Measurements from ENCODE around the gene EWSR1. TPM values are rescaled to one million over a fixed set of nuclear protein-coding genes. Genes with fewer than 3 reads are reported as not detected.

Gene EWSR1
- total RNA-seq, 1 experiment from 2014 or later: 462 TPM

DNA sequence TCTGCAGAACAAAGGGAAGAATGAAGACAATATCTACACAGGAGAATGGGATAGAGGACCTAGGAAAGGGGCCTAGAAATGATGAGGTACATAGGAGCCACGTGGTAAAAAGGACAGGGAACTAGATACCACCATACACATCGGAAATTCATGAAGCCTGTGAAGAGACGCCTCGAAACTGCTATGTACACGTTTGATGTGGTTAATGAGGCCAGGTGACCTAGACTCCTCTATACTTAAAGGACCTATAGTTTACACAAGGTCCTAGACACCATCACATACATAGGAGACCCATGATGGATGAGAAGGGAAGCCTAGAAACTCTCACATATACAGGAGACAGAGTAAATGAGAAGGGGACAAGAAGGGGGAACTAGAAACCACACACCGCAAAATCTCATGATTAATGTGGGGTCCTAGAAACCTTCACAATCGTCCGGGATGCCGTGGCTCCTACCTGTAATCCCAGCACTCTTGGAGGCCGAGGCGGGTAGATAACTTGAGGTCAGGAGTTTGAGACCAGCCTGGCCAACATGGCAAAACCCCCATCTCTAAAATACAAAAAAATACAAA, 24.1 kb upstream of the EWSR1 start:
- H3K18ac ChIP-seq (ENCODE audit: insufficient read length, low read depth, low read length): no peak overlapping the region
- no peak overlapping the region for H2BK120ac ChIP-seq (ENCODE audit: low read depth, low read length, poor library complexity, severe bottlenecking)
- H3K79me1 ChIP-seq (ENCODE audit: insufficient read depth, low read depth, low read length, poor library complexity, severe bottlenecking): no peaks in the 10 kb centered on the region
- no peak overlapping the region for H2BK15ac ChIP-seq (ENCODE audit: low read depth, low read length)
- H3K27ac ChIP-seq (ENCODE audit: insufficient read length, low read depth, low read length): no peak overlapping the region
- H3K79me2 ChIP-seq (ENCODE audit: insufficient read depth, low read length): no peaks in the 10 kb centered on the region
- H4K5ac ChIP-seq (ENCODE audit: insufficient read length, low read depth, low read length): no peak overlapping the region
- H3K4me3 Mint-ChIP-seq: no peak overlapping the region
- no peaks in the 10 kb centered on the region for H3K27me3 ChIP-seq (ENCODE audit: insufficient read depth, low read length)
- no peak overlapping the region for H2BK5ac ChIP-seq (ENCODE audit: insufficient read length, low read length)
- no CpG with 5 or more reads among the region's 11 CpGs for WGBS (ENCODE audit: extremely low coverage, insufficient read length, low lambda C conversion rate)
- no peak overlapping the region for H3K4me2 ChIP-seq (ENCODE audit: insufficient read depth, insufficient read length, low read length)
- no peaks in the 10 kb centered on the region for H3K4me1 ChIP-seq (ENCODE audit: insufficient read depth, low read length)
- H3K4ac ChIP-seq (ENCODE audit: low read depth, low read length): no peak overlapping the region
- H4K8ac ChIP-seq (replicated peaks; ENCODE audit: insufficient read length, low read depth, low read length): no peak overlapping the region
- no peak overlapping the region for H2AFZ ChIP-seq (ENCODE audit: low read length)
- H3K9me3 ChIP-seq (ENCODE audit: control insufficient read depth, low read depth, low read length): no peaks in the 10 kb centered on the region
- no peak overlapping the region for H3K9ac ChIP-seq (ENCODE audit: extremely low read depth, insufficient read length, low read length)
- H3K4me1 Mint-ChIP-seq: peaks cover 4 to 10% of the 10 kb centered on the region in 2 experiments
- peaks cover 18% of the 10 kb centered on the region for H3K27me3 Mint-ChIP-seq (ENCODE audit: low read depth)
- no peak overlapping the region for H3T11ph ChIP-seq (ENCODE audit: low read length)
- H3K56ac ChIP-seq (ENCODE audit: insufficient read length, low read depth, low read length): no peak overlapping the region
- H4K91ac ChIP-seq (ENCODE audit: insufficient read length, low read depth, low read length): no peak overlapping the region
- peaks cover 10 to 42% (median 11%) of the 10 kb centered on the region in 3 experiments for H3K36me3 Mint-ChIP-seq (ENCODE audit: insufficient read depth in 1 of 3, low read depth in 3 of 3)
- no peaks in the 10 kb centered on the region for H4K20me1 ChIP-seq (ENCODE audit: control insufficient read depth, insufficient read depth, insufficient read length)
- no peak overlapping the region for H3K23ac ChIP-seq (ENCODE audit: insufficient read length, low read depth, low read length)
- TF ChIP-seq, protein P1, sequence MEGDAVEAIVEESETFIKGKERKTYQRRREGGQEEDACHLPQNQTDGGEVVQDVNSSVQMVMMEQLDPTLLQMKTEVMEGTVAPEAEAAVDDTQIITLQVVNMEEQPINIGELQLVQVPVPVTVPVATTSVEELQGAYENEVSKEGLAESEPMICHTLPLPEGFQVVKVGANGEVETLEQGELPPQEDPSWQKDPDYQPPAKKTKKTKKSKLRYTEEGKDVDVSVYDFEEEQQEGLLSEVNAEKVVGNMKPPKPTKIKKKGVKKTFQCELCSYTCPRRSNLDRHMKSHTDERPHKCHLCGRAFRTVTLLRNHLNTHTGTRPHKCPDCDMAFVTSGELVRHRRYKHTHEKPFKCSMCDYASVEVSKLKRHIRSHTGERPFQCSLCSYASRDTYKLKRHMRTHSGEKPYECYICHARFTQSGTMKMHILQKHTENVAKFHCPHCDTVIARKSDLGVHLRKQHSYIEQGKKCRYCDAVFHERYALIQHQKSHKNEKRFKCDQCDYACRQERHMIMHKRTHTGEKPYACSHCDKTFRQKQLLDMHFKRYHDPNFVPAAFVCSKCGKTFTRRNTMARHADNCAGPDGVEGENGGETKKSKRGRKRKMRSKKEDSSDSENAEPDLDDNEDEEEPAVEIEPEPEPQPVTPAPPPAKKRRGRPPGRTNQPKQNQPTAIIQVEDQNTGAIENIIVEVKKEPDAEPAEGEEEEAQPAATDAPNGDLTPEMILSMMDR (conservative IDR thresholded peaks at IDR 0.05): no peak
- H3K9me3 Mint-ChIP-seq: peaks cover 25 to 27% of the 10 kb centered on the region in 2 experiments
- no peak overlapping the region for H2BK12ac ChIP-seq (ENCODE audit: insufficient read length, low read depth, low read length)
- H3K27ac Mint-ChIP-seq: no peak overlapping the region
- no peaks in the 10 kb centered on the region for H3K23me2 ChIP-seq (ENCODE audit: insufficient read length, low read depth, low read length, poor library complexity, severe bottlenecking)
- H3K14ac ChIP-seq (ENCODE audit: insufficient read depth, low read length): no peak overlapping the region
- DNase-seq: no peak
- no peak overlapping the region for H2BK20ac ChIP-seq (ENCODE audit: low read depth, low read length, poor library complexity, severe bottlenecking)
- H2AK5ac ChIP-seq (ENCODE audit: insufficient read length, low read length): no peak overlapping the region
